ENCODE data around the gene CNTNAP2.

CNTNAP2 gene

GRCh38 chr7:148104924-148105323 lies 1988.3 kb downstream of the CNTNAP2 start:
- DNase-seq (no peak), ATAC-seq (no peak)

GRCh38 chr7:148105853-148106252 lies 1989.3 kb downstream of the CNTNAP2 start:
- ATAC-seq = no peak

GRCh38 chr7:148107443-148108127 lies 1991.0 kb downstream of the CNTNAP2 start:
- no peak for ATAC-seq

More at GRCh38 chr7:148105853-148106252, 1989.3 kb downstream of the CNTNAP2 start:
- DNase-seq = no peak

GRCh38 chr7:148108381-148108780 lies 1991.8 kb downstream of the CNTNAP2 start:
- ATAC-seq (no peak), DNase-seq (no peak)

More at GRCh38 chr7:148107443-148108127, 1991.0 kb downstream of the CNTNAP2 start:
- no peak for DNase-seq

- ATAC-seq (peak; percentile 28), DNase-seq (no peak)
These were observed 1993.7 kb downstream of the CNTNAP2 start for GRCh38 chr7:148110097-148110868.

GRCh38 chr7:148114804-148115203 lies 1998.2 kb downstream of the CNTNAP2 start:
- no peak for DNase-seq
- no peak for ATAC-seq

- DNase-seq = no peak
These were observed 1998.7 kb downstream of the CNTNAP2 start for GRCh38 chr7:148115308-148115707.

GRCh38 chr7:148116195-148116594 lies 1999.6 kb downstream of the CNTNAP2 start:
- no peak for DNase-seq
- ATAC-seq = no peak

More at GRCh38 chr7:148115308-148115707, 1998.7 kb downstream of the CNTNAP2 start:
- no peak for ATAC-seq

- DNase-seq = no peak
- no peak for ATAC-seq
These were observed 2000.3 kb downstream of the CNTNAP2 start for GRCh38 chr7:148116829-148117403.

GRCh38 chr7:148118371-148118770 lies 2001.8 kb downstream of the CNTNAP2 start:
- ATAC-seq (no peak), DNase-seq (no peak)

GRCh38 chr7:148121401-148121800 lies 2004.8 kb downstream of the CNTNAP2 start:
- no peak for DNase-seq
- ATAC-seq = no peak

- DNase-seq (no peak), ATAC-seq (no peak)
These were observed 2005.2 kb downstream of the CNTNAP2 start for GRCh38 chr7:148121847-148122246.

GRCh38 chr7:148124477-148124876 lies 2007.9 kb downstream of the CNTNAP2 start:
- ATAC-seq (no peak), DNase-seq (no peak)

- ATAC-seq (no peak), DNase-seq (no peak)
These were observed 2010.8 kb downstream of the CNTNAP2 start for GRCh38 chr7:148127374-148127773.

GRCh38 chr7:148129023-148129422 lies 2012.4 kb downstream of the CNTNAP2 start:
- no peak for DNase-seq
- ATAC-seq = no peak

GRCh38 chr7:148135116-148135515 lies 2018.5 kb downstream of the CNTNAP2 start:
- DNase-seq (no peak), ATAC-seq (no peak)

- DNase-seq = no peak
These were observed 2019.4 kb downstream of the CNTNAP2 start for GRCh38 chr7:148135997-148136396.

GRCh38 chr7:148142660-148143248 lies 2026.2 kb downstream of the CNTNAP2 start:
- no peak for DNase-seq

More at GRCh38 chr7:148135997-148136396, 2019.4 kb downstream of the CNTNAP2 start:
- no peak for ATAC-seq

GRCh38 chr7:148144827-148145226 lies 2028.2 kb downstream of the CNTNAP2 start:
- no peak for ATAC-seq
- no peak for DNase-seq

More at GRCh38 chr7:148142660-148143248, 2026.2 kb downstream of the CNTNAP2 start:
- ATAC-seq = no peak

GRCh38 chr7:148146346-148146745 lies 2029.7 kb downstream of the CNTNAP2 start:
- ATAC-seq (no peak), DNase-seq (no peak)

- DNase-seq (no peak), ATAC-seq (no peak)
These were observed 2030.8 kb downstream of the CNTNAP2 start for GRCh38 chr7:148147438-148147837.

- no peak for ATAC-seq
- DNase-seq = no peak
These were observed 2031.9 kb downstream of the CNTNAP2 start for GRCh38 chr7:148148456-148148855.

- no peak for DNase-seq
- ATAC-seq = no peak
These were observed 2033.1 kb downstream of the CNTNAP2 start for GRCh38 chr7:148149730-148150129.
